HG02623 (cell line): ENCODE results near the gene KLRB1.
"Not testable (repeated sequence)": the region's sequence is repeated elsewhere in the genome, so short reads cannot be mapped to it uniquely, and the experiment has no call there.

Experiments used
- ATAC-seq: cut with Tn5 transposase; IDR thresholded peaks from one replicate; pipeline ENCODE4 v1.9.1; 2021; ENCODE audit warnings: moderate library complexity; ENCODE audit not compliant: unreplicated experiment

The KLRB1 gene

GRCh38 chr12:9625019-9625418, 17.3 kb upstream of the KLRB1 start:
- ATAC-seq = no peak

GRCh38 chr12:9619411-9620179, 11.9 kb upstream of the KLRB1 start:
- ATAC-seq = no peak

GRCh38 chr12:9618906-9619305, 11.2 kb upstream of the KLRB1 start:
- not testable (repeated sequence) for ATAC-seq

- ATAC-seq = no peak
Observed at GRCh38 chr12:9617124-9617523, 9.4 kb upstream of the KLRB1 start.

GRCh38 chr12:9615420-9616136, 7.9 kb upstream of the KLRB1 start:
- ATAC-seq = peak; percentile 53

DNA sequence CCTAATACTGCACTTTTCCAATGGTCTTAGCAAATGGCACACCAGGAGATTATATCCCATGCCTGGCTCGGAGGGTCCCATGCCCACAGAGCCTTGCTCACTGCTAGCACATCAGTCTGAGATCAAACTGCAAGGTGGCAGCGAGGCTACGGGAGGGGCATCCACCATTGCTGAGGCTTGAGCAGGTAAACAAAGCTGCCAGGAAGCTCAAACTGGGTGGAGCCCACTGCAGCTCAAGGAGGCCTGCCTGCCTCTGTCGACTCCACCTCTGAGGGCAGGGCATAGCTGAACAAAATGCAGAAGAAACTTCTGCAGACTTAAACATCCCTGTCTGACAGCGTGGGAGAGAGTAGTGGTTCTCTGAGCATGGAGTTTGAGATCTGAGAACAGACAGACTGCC, 2.9 kb upstream of the KLRB1 start:
- not testable (repeated sequence) for ATAC-seq

GRCh38 chr12:9606736-9607372, 862 bp downstream of the KLRB1 start:
- no peak for ATAC-seq

- no peak for ATAC-seq
Observed at GRCh38 chr12:9606247-9606646, 1.5 kb downstream of the KLRB1 start.

- no peak for ATAC-seq
Observed at GRCh38 chr12:9605483-9605882, 2.2 kb downstream of the KLRB1 start.

DNA sequence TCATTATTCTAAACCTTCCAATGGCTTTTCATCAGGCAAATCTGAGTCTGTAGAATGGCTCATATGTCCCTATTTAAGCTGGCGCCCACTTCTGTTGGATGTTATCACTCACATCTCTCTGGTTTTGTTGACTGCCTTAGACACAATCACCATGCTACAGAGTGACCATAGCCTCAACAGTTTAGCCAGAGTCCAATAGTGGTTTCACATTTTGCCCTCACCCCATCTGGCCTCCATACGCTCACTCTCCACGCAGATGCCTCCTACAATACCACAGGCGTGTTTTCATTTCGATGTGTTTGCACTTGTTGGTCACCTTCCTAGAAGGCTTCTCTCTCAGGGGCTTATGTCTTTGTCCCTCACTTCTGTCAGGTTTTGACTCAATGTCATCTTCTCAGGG, 3.4 kb downstream of the KLRB1 start:
- ATAC-seq = no peak

DNA sequence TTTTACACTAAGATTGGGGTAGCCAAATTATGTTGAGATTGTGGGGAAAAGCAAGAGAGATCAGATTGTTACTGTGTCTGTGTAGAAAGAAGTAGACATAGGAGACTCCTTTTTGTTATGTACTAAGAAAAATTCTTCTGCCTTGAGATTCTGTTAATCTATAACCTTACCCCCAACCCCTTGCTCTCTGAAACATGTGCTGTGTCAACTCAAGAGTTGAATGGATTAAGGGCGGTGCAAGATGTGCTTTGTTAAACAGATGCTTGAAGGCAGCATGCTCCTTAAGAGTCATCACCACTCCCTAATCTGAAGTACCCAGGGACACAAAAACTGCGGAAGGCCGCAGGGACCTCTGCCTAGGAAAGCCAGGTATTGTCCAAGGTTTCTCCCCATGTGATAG, 7.3 kb downstream of the KLRB1 start:
- not testable (repeated sequence) for ATAC-seq

- no peak for ATAC-seq
Observed at GRCh38 chr12:9598363-9598762, 9.4 kb downstream of the KLRB1 start.

GRCh38 chr12:9597365-9597764, 10.4 kb downstream of the KLRB1 start:
- no peak for ATAC-seq

DNA sequence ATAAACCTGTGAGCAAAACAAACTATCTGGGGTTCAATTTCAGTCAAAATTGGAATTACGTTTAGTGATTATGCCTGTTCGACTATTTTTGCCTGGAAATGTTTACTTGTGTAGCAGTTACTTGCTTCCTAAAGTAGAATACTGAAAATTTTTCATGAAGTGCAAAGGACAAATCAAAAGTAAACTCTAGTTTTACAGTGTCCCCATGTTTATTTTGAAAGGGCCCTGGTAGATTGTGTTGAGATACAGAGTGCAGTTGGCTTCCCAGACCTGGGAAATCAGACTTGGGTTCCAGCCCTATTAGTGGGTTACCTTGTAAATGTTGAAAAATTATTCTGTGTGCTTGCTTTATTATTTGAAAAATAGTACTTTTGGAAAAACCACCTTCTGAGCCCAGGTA, 17.3 kb downstream of the KLRB1 start:
- ATAC-seq = no peak

DNA sequence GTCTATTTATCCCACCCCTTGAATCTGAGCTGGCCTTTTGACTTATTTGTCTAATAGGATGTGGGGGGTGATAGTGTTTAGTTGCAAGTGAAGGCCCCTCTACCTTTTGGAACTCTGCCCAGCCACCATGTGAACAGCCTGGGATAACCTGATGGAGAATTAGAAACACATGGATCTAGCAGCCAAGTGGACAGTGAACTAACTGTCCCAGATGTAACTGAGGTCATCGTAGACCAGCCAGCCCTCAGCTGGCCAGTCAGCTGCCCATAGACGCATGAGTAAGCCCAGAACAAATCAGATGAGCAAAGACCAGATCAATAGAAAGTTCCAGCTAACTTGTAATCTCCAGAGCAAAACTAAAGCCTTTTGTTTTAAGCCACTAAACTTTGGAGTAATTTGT, 19.0 kb downstream of the KLRB1 start:
- no peak for ATAC-seq

DNA sequence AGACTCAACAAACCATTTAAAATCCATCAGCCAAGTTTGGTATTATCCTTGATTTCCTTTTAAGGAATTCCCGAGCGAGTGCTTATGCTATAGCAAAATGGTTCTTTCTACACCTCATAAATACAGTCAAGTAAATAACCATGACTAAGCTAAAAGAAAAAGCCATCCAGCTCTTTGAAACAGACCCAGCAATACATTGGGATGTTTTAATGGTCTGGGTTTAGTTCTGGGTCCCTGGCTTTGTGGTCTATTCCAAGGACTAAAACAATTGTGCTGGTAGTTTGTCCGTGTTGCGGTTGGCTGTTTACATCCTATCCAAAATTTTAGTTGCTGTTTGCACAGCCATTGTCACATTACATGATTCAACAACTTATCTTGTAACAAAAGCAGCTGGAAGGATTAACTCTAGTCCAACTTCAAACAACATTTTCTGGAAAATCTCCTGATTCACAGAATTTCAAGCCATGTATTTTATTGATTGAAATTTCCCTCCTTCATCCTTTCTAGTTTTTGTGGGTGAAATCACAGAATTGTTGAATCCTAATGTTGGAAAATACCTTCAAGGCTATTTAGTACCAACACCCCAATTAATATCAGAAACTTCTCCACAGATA, 19.6 kb downstream of the KLRB1 start:
- ATAC-seq = no peak

GRCh38 chr12:9577729-9578128, 30.0 kb downstream of the KLRB1 start:
- ATAC-seq = not testable (repeated sequence)

DNA sequence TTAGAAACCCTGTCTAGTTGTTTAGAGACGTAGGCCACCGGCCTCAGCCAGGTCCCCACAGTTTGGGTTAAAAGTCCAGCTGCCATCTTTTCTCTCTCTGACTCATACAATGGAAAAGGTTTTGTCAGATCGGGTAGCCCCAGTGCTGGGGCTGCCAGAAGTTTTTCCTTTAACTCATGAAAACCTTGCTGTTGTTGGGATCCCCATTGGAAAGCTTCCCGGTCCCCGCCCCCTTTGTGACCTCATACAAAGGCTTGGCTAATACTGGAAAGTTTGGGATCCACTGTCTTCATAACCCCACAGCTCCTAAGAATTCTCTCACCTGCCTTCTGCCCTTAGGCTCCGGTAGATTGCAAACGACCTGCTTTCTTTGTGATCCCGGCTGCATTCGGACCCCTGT, 40.6 kb downstream of the KLRB1 start:
- not testable (repeated sequence) for ATAC-seq

- not testable (repeated sequence) for ATAC-seq
Observed at GRCh38 chr12:9566113-9566512, 41.6 kb downstream of the KLRB1 start.

DNA sequence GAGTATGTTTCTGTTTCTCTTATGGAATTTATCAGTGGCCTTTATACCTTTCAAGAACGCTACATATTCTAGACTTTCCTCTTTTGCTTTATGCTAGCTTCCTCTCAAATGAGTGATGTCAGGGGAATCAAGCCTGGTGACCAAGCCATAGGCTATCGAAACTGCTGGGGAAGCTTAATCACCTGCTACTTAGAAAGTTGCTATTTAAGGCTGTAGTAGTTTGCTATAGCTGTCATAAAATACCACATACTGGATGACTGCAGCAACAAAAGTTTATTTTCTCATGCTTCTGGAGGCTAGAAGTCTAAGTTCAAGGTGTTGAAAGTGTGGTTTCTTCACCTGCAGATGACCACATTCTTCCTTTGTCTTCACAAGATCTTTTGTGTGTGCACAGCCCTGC, 43.3 kb downstream of the KLRB1 start:
- not testable (repeated sequence) for ATAC-seq

DNA sequence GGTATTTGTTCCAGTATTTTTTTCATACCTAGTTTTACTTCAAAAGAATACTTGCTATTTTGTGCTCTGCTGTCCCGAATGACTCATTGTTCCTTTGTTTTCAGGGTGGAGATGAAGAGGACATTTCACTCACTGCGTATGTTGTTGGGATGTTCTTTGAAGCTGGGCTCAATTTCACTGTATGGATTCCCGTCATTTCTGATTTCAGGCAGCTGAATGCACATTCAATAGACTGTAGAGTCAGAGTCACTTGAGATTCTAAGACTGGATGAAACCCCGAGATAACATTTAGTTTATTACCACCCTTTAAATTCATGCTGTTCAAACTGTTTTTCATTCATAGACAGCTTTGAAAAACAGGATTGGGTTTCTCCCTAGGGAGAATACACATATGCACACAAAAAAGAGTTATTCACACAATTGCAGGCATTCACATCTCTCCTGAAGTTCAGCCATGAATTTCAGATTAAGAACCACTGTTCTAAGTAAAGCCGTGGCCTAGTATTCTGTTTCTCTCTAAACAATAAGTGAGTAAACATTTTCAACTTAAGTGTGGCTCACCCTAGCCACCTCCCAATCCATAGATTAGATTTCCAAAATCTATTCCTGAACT, 44.8 kb downstream of the KLRB1 start:
- ATAC-seq = not testable (repeated sequence)
